Suprapubic skin (tissue), 4 donors: ENCODE measurements around the gene ANXA8L1.
"Not testable (repeated sequence)": the region's sequence is repeated elsewhere in the genome, so short reads cannot be mapped to it uniquely, and the experiment has no call there.

Source experiments
- CTCF ChIP-seq, 2 donors: fragments of 200-600 bp in 1 of 2; fragments of 450-650 bp in 1 of 2; sonication (generic) in 1 of 2; IDR thresholded peaks; one replicate each; pipeline ENCODE4 v1.5.1; 2016 to 2019; ENCODE audit warnings: antibody characterized with exemption in 2 of 2, mild to moderate bottlenecking in 1 of 2, moderate library complexity in 1 of 2
- EP300 ChIP-seq: sonication (generic); formaldehyde crosslinking; IDR thresholded peaks from one replicate; pipeline ENCODE4 v1.6.1; 2017; ENCODE audit warnings: antibody characterized with exemption
- POLR2A ChIP-seq, 2 donors: fragments of 450-650 bp; IDR thresholded peaks; one replicate each; pipeline ENCODE4 v1.6.1; 2017; ENCODE audit warnings: antibody characterized with exemption in 2 of 2, mild to moderate bottlenecking in 2 of 2, moderate library complexity in 2 of 2
- POLR2AphosphoS5 ChIP-seq, 3 donors: sonication (generic); formaldehyde crosslinking; IDR thresholded peaks; one replicate each; pipeline ENCODE4 v1.6.1; 2017; ENCODE audit warnings: antibody characterized with exemption in 3 of 3

- not testable (repeated sequence) for TF ChIP-seq POLR2A (IDR thresholded peaks at IDR 0.05); POLR2AphosphoS5 (IDR thresholded peaks at IDR 0.05); CTCF (IDR thresholded peaks at IDR 0.05); EP300
Observed at GRCh38 chr10:46367209-46367608, 8.4 kb upstream of the ANXA8L1 start.
